PFSK-1 (cell line): ENCODE measurements around the gene ABCA7.

Experiments
- FOXP2 ChIP-seq: optimal IDR thresholded peaks from 2 replicates; pipeline ENCODE3; 2011; ENCODE audit warnings: borderline replicate concordance, control low read depth, inconsistent platforms; ENCODE audit not compliant: insufficient read depth; ENCODE audit errors: extremely low read length, extremely low read depth
- POLR2AphosphoS5 ChIP-seq: IDR thresholded peaks from 2 replicates; pipeline ENCODE4 v1.6.1; 2012; ENCODE audit warnings: low read depth, mild to moderate bottlenecking, control low read depth, low read length, moderate library complexity
- SIN3A ChIP-seq: IDR thresholded peaks from 2 replicates; pipeline ENCODE4 v1.6.1; 2012; ENCODE audit warnings: mild to moderate bottlenecking, low read length, moderate library complexity, borderline replicate concordance; ENCODE audit not compliant: insufficient read depth
- TAF1 ChIP-seq: IDR thresholded peaks from 2 replicates; pipeline ENCODE4 v1.6.1; 2012; ENCODE audit warnings: low read length, control low read depth, borderline replicate concordance; ENCODE audit not compliant: insufficient read depth
- TF ChIP-seq, protein P1 (sequence below), 2 experiments: IDR thresholded peaks; 2 replicates each; pipeline versions ENCODE4 v1.6.1 to v1.8.0; 2011 to 2012; ENCODE audit warnings: low read depth in 2 of 2, low read length in 2 of 2, control low read depth in 1 of 2, inconsistent platforms in 1 of 2, mild to moderate bottlenecking in 1 of 2, moderate library complexity in 1 of 2; ENCODE audit not compliant: insufficient read depth in 1 of 2

ABCA7 gene

DNA sequence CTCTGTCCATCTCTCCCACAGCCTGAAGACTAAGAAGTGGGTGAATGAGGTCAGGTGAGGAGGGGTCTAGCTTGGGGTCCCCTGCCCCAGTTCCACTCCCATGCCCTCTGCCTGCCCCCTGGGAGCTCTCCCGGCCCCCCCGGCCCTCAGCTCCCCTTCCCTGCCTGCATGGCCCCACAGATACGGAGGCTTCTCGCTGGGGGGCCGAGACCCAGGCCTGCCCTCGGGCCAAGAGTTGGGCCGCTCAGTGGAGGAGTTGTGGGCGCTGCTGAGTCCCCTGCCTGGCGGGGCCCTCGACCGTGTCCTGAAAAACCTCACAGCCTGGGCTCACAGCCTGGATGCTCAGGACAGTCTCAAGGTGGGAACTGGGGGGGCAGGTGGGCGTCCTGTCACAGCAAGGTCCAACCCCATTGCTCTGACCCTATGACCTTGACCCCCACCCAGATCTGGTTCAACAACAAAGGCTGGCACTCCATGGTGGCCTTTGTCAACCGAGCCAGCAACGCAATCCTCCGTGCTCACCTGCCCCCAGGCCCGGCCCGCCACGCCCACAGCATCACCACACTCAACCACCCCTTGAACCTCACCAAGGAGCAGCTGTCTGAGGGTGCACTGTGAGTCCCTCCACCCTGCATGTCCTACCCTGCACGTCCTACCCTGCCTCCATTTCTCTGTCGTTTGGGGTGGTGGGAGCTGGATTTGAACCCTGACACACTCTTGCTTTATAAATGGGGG lies 16.1 kb downstream of the ABCA7 start:
- TF ChIP-seq SIN3A (no peak), TAF1 (no peak), FOXP2 (no peak)
- TF ChIP-seq, protein P1, sequence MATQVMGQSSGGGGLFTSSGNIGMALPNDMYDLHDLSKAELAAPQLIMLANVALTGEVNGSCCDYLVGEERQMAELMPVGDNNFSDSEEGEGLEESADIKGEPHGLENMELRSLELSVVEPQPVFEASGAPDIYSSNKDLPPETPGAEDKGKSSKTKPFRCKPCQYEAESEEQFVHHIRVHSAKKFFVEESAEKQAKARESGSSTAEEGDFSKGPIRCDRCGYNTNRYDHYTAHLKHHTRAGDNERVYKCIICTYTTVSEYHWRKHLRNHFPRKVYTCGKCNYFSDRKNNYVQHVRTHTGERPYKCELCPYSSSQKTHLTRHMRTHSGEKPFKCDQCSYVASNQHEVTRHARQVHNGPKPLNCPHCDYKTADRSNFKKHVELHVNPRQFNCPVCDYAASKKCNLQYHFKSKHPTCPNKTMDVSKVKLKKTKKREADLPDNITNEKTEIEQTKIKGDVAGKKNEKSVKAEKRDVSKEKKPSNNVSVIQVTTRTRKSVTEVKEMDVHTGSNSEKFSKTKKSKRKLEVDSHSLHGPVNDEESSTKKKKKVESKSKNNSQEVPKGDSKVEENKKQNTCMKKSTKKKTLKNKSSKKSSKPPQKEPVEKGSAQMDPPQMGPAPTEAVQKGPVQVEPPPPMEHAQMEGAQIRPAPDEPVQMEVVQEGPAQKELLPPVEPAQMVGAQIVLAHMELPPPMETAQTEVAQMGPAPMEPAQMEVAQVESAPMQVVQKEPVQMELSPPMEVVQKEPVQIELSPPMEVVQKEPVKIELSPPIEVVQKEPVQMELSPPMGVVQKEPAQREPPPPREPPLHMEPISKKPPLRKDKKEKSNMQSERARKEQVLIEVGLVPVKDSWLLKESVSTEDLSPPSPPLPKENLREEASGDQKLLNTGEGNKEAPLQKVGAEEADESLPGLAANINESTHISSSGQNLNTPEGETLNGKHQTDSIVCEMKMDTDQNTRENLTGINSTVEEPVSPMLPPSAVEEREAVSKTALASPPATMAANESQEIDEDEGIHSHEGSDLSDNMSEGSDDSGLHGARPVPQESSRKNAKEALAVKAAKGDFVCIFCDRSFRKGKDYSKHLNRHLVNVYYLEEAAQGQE (IDR thresholded peaks at IDR 0.05; ENCODE audit: insufficient read depth in 1 of 2, low read depth in 2 of 2, low read length in 2 of 2): no peak

DNA sequence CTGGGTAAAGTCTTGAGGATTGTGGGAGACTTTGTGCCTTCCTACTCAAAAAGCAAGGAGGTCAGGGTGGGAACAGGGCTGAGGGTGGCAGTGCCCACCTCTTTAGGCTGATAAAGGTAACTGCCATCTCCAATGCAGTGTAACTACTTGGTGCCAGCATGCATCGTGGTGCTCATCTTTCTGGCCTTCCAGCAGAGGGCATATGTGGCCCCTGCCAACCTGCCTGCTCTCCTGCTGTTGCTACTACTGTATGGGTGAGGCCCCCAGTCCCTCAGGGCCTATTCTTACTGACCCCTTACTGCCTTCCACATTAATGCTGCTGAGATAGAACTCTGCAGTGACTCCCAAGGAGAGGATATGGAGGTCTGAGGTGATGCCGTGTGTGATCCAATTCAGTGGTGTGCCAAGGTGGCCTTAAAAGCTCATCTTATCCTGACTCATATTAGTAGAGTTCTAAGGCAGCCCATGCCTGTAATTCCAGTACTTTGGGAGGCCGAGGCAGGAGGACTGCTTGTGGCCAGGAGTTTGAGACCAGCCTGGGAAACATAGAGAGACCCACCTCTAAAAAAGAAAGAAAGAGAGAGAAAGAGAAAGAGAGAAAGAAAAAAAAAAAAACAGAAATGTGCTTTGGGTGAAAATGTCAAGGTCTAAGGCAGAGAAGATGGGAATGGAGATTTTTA lies 17.4 kb downstream of the ABCA7 start:
- TF ChIP-seq POLR2AphosphoS5 (no peak), TAF1 (no peak), FOXP2 (no peak), SIN3A (no peak)
- TF ChIP-seq, protein P1 (IDR thresholded peaks at IDR 0.05; ENCODE audit: insufficient read depth in 1 of 2, low read depth in 2 of 2, low read length in 2 of 2): no peak

DNA sequence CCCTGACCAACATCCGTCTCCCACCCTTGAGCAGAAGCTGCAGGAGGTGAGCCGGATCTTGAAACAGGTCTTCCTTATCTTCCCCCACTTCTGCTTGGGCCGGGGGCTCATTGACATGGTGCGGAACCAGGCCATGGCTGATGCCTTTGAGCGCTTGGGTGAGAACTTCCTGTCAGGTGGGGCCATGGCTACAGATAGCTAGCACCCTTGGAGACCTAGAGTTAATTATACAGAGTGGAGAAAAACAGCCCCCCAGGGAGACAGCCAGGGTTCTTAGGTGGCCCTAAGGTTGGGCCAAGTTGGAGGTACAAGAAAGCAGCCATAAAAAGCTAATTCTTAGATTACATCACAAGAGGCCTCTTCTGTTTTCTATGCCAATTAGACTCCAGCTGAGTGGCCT lies 18.2 kb downstream of the ABCA7 start:
- TF ChIP-seq SIN3A: no peak
- TF ChIP-seq TAF1: no peak
- TF ChIP-seq FOXP2: no peak
- TF ChIP-seq POLR2AphosphoS5: no peak
- TF ChIP-seq, protein P1 (IDR thresholded peaks at IDR 0.05; ENCODE audit: insufficient read depth in 1 of 2, low read depth in 2 of 2, low read length in 2 of 2): no peak

DNA sequence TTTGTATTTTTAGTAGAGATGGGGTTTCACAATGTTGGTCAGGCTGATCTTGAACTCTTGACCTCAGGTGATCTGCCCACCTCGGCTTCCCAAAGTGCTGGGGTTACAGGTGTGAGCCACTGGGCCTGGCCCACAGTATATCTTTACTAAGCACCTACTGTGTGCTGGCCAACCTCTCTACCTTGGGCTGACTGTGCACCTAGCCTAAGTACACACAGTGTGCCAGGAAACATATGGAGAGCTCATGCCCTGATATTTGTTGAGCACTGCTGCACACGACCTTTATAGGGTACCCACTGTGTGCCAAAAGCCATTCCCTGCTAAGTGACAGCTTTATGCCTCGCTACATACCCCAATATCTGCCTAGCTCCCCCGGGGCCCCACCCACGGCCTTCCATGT lies 20.8 kb downstream of the ABCA7 start:
- no peak for TF ChIP-seq FOXP2
- TF ChIP-seq TAF1: no peak
- no peak for TF ChIP-seq SIN3A
- TF ChIP-seq, protein P1 (IDR thresholded peaks at IDR 0.05; ENCODE audit: insufficient read depth in 1 of 2, low read depth in 2 of 2, low read length in 2 of 2): no peak
- no peak for TF ChIP-seq POLR2AphosphoS5
